Fibroblast of lung (primary cell): Measurements from ENCODE around the gene GPR55. TPM values are rescaled to one million over a fixed set of nuclear protein-coding genes. Genes with fewer than 3 reads are reported as not detected.

Source experiments
- DNase-seq, 2 donors: peaks; one replicate each; pipeline versions ENCODE4 v3.0.0 to v3.0.0-alpha.2; 2010; ENCODE audit warnings: low read depth in 2 of 2
- H2AFZ ChIP-seq: 2 replicates; pipeline ENCODE4 v1.5.1; 2012; ENCODE audit warnings: low read length, control low read depth, inconsistent platforms
- H3K27ac ChIP-seq: 2 replicates; pipeline ENCODE4 v1.5.1; 2011; ENCODE audit warnings: low read length, control low read depth; ENCODE audit not compliant: insufficient read depth
- H3K27me3 ChIP-seq: 2 replicates; pipeline ENCODE4 v1.5.1; 2011; ENCODE audit warnings: mild to moderate bottlenecking, low read length; ENCODE audit not compliant: control insufficient read depth, insufficient read depth
- H3K36me3 ChIP-seq: 2 replicates; pipeline ENCODE4 v1.5.1; 2011; ENCODE audit warnings: low read length; ENCODE audit not compliant: control insufficient read depth, insufficient read depth
- H3K4me1 ChIP-seq: 2 replicates; pipeline ENCODE4 v1.5.1; 2011; ENCODE audit warnings: low read length; ENCODE audit not compliant: control insufficient read depth, insufficient read depth; ENCODE audit errors: extremely low read depth
- H3K4me2 ChIP-seq: 2 replicates; pipeline ENCODE4 v1.5.1; 2011; ENCODE audit warnings: low read length, control low read depth; ENCODE audit not compliant: insufficient read depth; ENCODE audit errors: extremely low read depth
- H3K4me3 ChIP-seq, 4 experiments: fragments of 200-600 bp in 1 of 4; sonication (generic) in 1 of 4; replicated peaks in 1 of 4; 2 replicates each; pipeline ENCODE4 v1.5.1; 2011 to 2016; ENCODE audit warnings: low read length in 4 of 4, low read depth in 3 of 4, mild to moderate bottlenecking in 3 of 4, control low read depth in 2 of 4, inconsistent platforms in 1 of 4, mixed read lengths in 1 of 4; ENCODE audit not compliant: insufficient read depth in 1 of 4; ENCODE audit errors: control extremely low read depth in 1 of 4
- H3K79me2 ChIP-seq: 2 replicates; pipeline ENCODE4 v1.5.1; 2012; ENCODE audit warnings: mild to moderate bottlenecking, low read length, inconsistent platforms; ENCODE audit not compliant: control insufficient read depth, insufficient read depth
- H3K9ac ChIP-seq: 2 replicates; pipeline ENCODE4 v1.5.1; 2011; ENCODE audit warnings: mild to moderate bottlenecking, low read length, control low read depth; ENCODE audit not compliant: insufficient read depth
- H3K9me3 ChIP-seq: 2 replicates; pipeline ENCODE4 v1.5.1; 2012; ENCODE audit warnings: low read depth, low read length; ENCODE audit not compliant: control insufficient read depth, insufficient read depth
- H4K20me1 ChIP-seq: 2 replicates; pipeline ENCODE4 v1.5.1; 2011; ENCODE audit warnings: low read length; ENCODE audit not compliant: control insufficient read depth, insufficient read depth; ENCODE audit errors: extremely low read depth
- EZH2 ChIP-seq: IDR thresholded peaks from 2 replicates; pipeline ENCODE4 v1.5.1; 2012; ENCODE audit warnings: low read length, control low read depth, mild to moderate bottlenecking; ENCODE audit errors: missing control alignments
- polyA plus RNA-seq, 2 donors: library from polyadenylated mRNA; depleted of rRNA in 1 of 2; stranded (reverse) in 1 of 2; unstranded in 1 of 2; fragments of >200 nt; gene quantifications; 2 replicates each; pipeline ENCODE4 v1.2.1, GENCODE V29; 2011 to 2012; ENCODE audit warnings: missing spikeins in 1 of 2
- total RNA-seq: library from RNA; depleted of rRNA; stranded (reverse); fragments of >200 nt; gene quantifications from 2 replicates; pipeline ENCODE4 v1.2.1, GENCODE V29; 2014
- TF ChIP-seq, protein P1 (sequence below), 2 donors: IDR thresholded peaks in 1 of 2; conservative IDR thresholded peaks in 1 of 2; 1 replicate in 1 of 2; 2 replicates in 1 of 2; pipeline ENCODE4 v1.5.1; 2011 to 2012; ENCODE audit warnings: low read length in 2 of 2, control low read depth in 1 of 2, inconsistent platforms in 1 of 2, low read depth in 1 of 2, mild to moderate bottlenecking in 1 of 2

The GPR55 gene
- total and polyA plus RNA-seq, 2 donors (not counting 1 experiment from before 2014, with no cell fraction given), result not detected

GRCh38 chr2:230951396-230951795, 26.4 kb upstream of the GPR55 start:
- no peak for TF ChIP-seq EZH2
- TF ChIP-seq, protein P1, sequence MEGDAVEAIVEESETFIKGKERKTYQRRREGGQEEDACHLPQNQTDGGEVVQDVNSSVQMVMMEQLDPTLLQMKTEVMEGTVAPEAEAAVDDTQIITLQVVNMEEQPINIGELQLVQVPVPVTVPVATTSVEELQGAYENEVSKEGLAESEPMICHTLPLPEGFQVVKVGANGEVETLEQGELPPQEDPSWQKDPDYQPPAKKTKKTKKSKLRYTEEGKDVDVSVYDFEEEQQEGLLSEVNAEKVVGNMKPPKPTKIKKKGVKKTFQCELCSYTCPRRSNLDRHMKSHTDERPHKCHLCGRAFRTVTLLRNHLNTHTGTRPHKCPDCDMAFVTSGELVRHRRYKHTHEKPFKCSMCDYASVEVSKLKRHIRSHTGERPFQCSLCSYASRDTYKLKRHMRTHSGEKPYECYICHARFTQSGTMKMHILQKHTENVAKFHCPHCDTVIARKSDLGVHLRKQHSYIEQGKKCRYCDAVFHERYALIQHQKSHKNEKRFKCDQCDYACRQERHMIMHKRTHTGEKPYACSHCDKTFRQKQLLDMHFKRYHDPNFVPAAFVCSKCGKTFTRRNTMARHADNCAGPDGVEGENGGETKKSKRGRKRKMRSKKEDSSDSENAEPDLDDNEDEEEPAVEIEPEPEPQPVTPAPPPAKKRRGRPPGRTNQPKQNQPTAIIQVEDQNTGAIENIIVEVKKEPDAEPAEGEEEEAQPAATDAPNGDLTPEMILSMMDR (conservative IDR thresholded peaks at IDR 0.05 in 1 of 2, IDR thresholded peaks at IDR 0.05 in 1 of 2; ENCODE audit: low read depth in 1 of 2, low read length in 2 of 2), result no peak
- Histone ChIP-seq H3K27me3 (no peaks in the 10 kb centered on the region), H3K4me3 (no peak overlapping the region), H3K27ac (no peak overlapping the region), H3K79me2 (no peaks in the 10 kb centered on the region), H2AFZ (no peak overlapping the region), H3K9me3 (no peaks in the 10 kb centered on the region), H3K9ac (no peak overlapping the region), H3K36me3 (no peaks in the 10 kb centered on the region), H3K4me1 (no peaks in the 10 kb centered on the region), H3K4me2 (no peak overlapping the region), H4K20me1 (no peaks in the 10 kb centered on the region)
- DNase-seq, result peak in 1 of 2 donors; percentile 43

DNA sequence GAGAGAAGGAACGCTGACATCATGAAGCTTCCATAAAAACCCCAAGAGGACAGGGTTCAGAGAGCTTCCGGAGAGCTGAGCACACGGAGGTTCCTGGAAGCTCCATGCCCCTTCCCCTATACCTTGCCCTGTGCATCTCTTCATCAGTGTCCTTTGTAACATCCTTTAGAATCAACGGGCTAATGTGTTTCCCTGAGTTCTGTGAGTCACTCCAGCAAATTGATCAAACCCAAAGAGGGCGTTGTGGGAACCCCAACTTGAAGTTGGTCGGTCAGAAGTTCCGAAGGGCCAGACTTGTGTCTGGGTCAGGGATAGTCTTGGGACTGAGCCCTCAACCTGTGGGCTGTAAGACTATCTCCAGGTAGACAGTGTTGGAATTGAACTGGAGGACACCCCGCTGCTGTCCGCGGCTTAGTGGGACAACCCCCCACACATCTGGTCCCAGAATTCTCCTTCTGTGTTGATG, 25.9 kb upstream of the GPR55 start:
- no peak overlapping the region for H3K9ac ChIP-seq
- H3K79me2 ChIP-seq, result no peaks in the 10 kb centered on the region
- no peak overlapping the region for H3K4me2 ChIP-seq
- H3K27ac ChIP-seq, result no peak overlapping the region
- no peak for DNase-seq
- no peak overlapping the region for H2AFZ ChIP-seq
- no peak overlapping the region for H3K4me3 ChIP-seq
- no peaks in the 10 kb centered on the region for H4K20me1 ChIP-seq
- TF ChIP-seq EZH2, result no peak
- TF ChIP-seq, protein P1 (conservative IDR thresholded peaks at IDR 0.05 in 1 of 2, IDR thresholded peaks at IDR 0.05 in 1 of 2; ENCODE audit: low read depth in 1 of 2, low read length in 2 of 2), result no peak
- no peaks in the 10 kb centered on the region for H3K27me3 ChIP-seq
- H3K36me3 ChIP-seq, result no peaks in the 10 kb centered on the region
- no peaks in the 10 kb centered on the region for H3K9me3 ChIP-seq
- H3K4me1 ChIP-seq, result no peaks in the 10 kb centered on the region

- Histone ChIP-seq H2AFZ (no peak overlapping the region), H3K36me3 (no peaks in the 10 kb centered on the region), H3K4me1 (no peaks in the 10 kb centered on the region), H3K27ac (no peak overlapping the region), H3K4me2 (no peak overlapping the region), H3K9me3 (no peaks in the 10 kb centered on the region), H3K27me3 (no peaks in the 10 kb centered on the region), H4K20me1 (no peaks in the 10 kb centered on the region), H3K9ac (no peak overlapping the region), H3K4me3 (no peak overlapping the region), H3K79me2 (no peaks in the 10 kb centered on the region)
- DNase-seq, result no peak
- TF ChIP-seq, protein P1 (conservative IDR thresholded peaks at IDR 0.05 in 1 of 2, IDR thresholded peaks at IDR 0.05 in 1 of 2; ENCODE audit: low read depth in 1 of 2, low read length in 2 of 2), result no peak
- no peak for TF ChIP-seq EZH2
Observed at GRCh38 chr2:230949966-230950873, 25.2 kb upstream of the GPR55 start.
